NCI-H69 (cell line): ENCODE results near the gene RNF220.

Source experiments
- DNase-seq: peaks from one replicate; lab custom pipeline; 2025; lab: John Stamatoyannopoulos, UW

The RNF220 gene

GRCh38 chr1:44436401-44437106 lies 31.5 kb downstream of the RNF220 start:
- DNase-seq: peak; percentile 64

GRCh38 chr1:44437107-44437716 lies 32.2 kb downstream of the RNF220 start:
- no peak for DNase-seq

GRCh38 chr1:44442791-44443190 lies 37.7 kb downstream of the RNF220 start:
- DNase-seq: no peak

GRCh38 chr1:44447051-44447810 lies 42.2 kb downstream of the RNF220 start:
- DNase-seq: no peak

- no peak for DNase-seq
These were observed 48.8 kb downstream of the RNF220 start for GRCh38 chr1:44453798-44454349.

- no peak for DNase-seq
These were observed 49.6 kb downstream of the RNF220 start for GRCh38 chr1:44454704-44455103.

GRCh38 chr1:44460107-44460882 lies 55.2 kb downstream of the RNF220 start:
- no peak for DNase-seq

GRCh38 chr1:44464361-44464760 lies 59.3 kb downstream of the RNF220 start:
- DNase-seq: no peak

- DNase-seq: no peak
These were observed 62.5 kb downstream of the RNF220 start for GRCh38 chr1:44467566-44467965.

- no peak for DNase-seq
These were observed 66.9 kb downstream of the RNF220 start for GRCh38 chr1:44471911-44472453.

GRCh38 chr1:44472620-44473525 lies 67.8 kb downstream of the RNF220 start:
- DNase-seq: no peak

GRCh38 chr1:44476891-44477290 lies 71.8 kb downstream of the RNF220 start:
- no peak for DNase-seq

- no peak for DNase-seq
These were observed 76.6 kb downstream of the RNF220 start for GRCh38 chr1:44481701-44482100.

- no peak for DNase-seq
These were observed 78.2 kb downstream of the RNF220 start for GRCh38 chr1:44483089-44483874.

- no peak for DNase-seq
These were observed 79.2 kb downstream of the RNF220 start for GRCh38 chr1:44484155-44484688.

- DNase-seq: peak; percentile 93
These were observed 80.3 kb downstream of the RNF220 start for GRCh38 chr1:44485229-44485933.

- peak; percentile 50 for DNase-seq
These were observed 80.9 kb downstream of the RNF220 start for GRCh38 chr1:44485934-44486460.

GRCh38 chr1:44489481-44489880 lies 84.4 kb downstream of the RNF220 start:
- DNase-seq: no peak
